HepG2 (cell line): ENCODE data around the gene P2RY6. TPM values are rescaled to one million over a fixed set of nuclear protein-coding genes. Genes with fewer than 3 reads are reported as not detected.

Experiments
- ATAC-seq: fragments of 200-7000 bp; cut with Tn5 transposase; 3 replicates; pipeline ENCODE4 v1.9.1; 2020; ENCODE audit warnings: mild to moderate bottlenecking, moderate library complexity
- BruUV-seq: library from RNA; stranded (reverse); fragments of 400-500 nt; replicated peaks from 2 replicates; lab custom pipeline; 2021; lab: Mats Ljungman, UMichigan
- CTCF ChIA-PET: fragments of 300-600 bp; formaldehyde crosslinking; extraction: SDS; loops from one replicate; lab custom pipeline; 2021; ENCODE audit warnings: low total read pairs, inconsistent platforms, low intra/inter-chr PET ratio; lab: Yijun Ruan, JAX
- POLR2A ChIA-PET: fragments of 350-600 bp; sonication (Branson Sonifier 250); formaldehyde crosslinking; loops from one replicate; lab custom pipeline; 2020; ENCODE audit warnings: antibody characterized with exemption, inconsistent platforms; lab: Yijun Ruan, JAX
- DNase-seq: peaks from one replicate; pipeline ENCODE4 v3.0.0-alpha.2; 2015; ENCODE audit warnings: low spot score
- FAIRE-seq: peaks from 3 replicates; lab custom pipeline; 2011; peaks lifted over from hg19 to GRCh38; lab: Jason Lieb, UNC
- H2AFZ ChIP-seq: one replicate; pipeline ENCODE4 v1.6.1; 2011; ENCODE audit warnings: low read length, inconsistent platforms
- H3K27ac ChIP-seq: fragments of 300-600 bp; 3 replicates; pipeline ENCODE4 v1.8.0; 2011; ENCODE audit warnings: mixed run types, mild to moderate bottlenecking, mixed read lengths, low read length, inconsistent platforms; ENCODE audit not compliant: insufficient read depth; ENCODE audit errors: extremely low read length
- H3K27me3 ChIP-seq, 2 experiments: fragments of 200-600 bp in 1 of 2; 2 replicates in 1 of 2; 3 replicates in 1 of 2; pipeline versions ENCODE4 v1.6.0 to v1.8.0; 2011; ENCODE audit warnings: low read length in 2 of 2, mild to moderate bottlenecking in 2 of 2, moderate library complexity in 2 of 2, inconsistent platforms in 1 of 2; ENCODE audit not compliant: insufficient read depth in 2 of 2, control insufficient read depth in 1 of 2
- H3K36me3 ChIP-seq, 2 experiments: fragments of 200-600 bp in 1 of 2; replicated peaks in 1 of 2; 2 replicates in 1 of 2; 3 replicates in 1 of 2; pipeline versions ENCODE4 v1.5.1 to v1.8.0; 2011; ENCODE audit warnings: low read length in 2 of 2, inconsistent platforms in 1 of 2; ENCODE audit not compliant: insufficient read depth in 2 of 2, control insufficient read depth in 1 of 2
- H3K4me1 ChIP-seq: 2 replicates; pipeline ENCODE4 v1.5.1; 2012; ENCODE audit warnings: low read length, inconsistent platforms; ENCODE audit not compliant: insufficient read depth
- H3K4me2 ChIP-seq: 2 replicates; pipeline ENCODE4 v1.6.0; 2011; ENCODE audit warnings: low read depth, low read length, inconsistent platforms
- H3K4me3 ChIP-seq, 3 experiments: fragments of 200-600 bp in 1 of 3; sonication (generic), shearing (Covaris generic) in 1 of 3; replicated peaks in 1 of 3; 2 replicates each; pipeline ENCODE4 v1.5.1; 2011 to 2016; ENCODE audit warnings: low read length in 3 of 3, inconsistent platforms in 2 of 3, low read depth in 2 of 3, mild to moderate bottlenecking in 2 of 3, control low read depth in 1 of 3, mixed read lengths in 1 of 3; ENCODE audit not compliant: insufficient read depth in 1 of 3
- H3K79me2 ChIP-seq: one replicate; pipeline ENCODE4 v1.6.1; 2011; ENCODE audit warnings: low read length, inconsistent platforms; ENCODE audit not compliant: insufficient read depth
- H3K9ac ChIP-seq: 2 replicates; pipeline ENCODE4 v1.6.0; 2011; ENCODE audit warnings: mild to moderate bottlenecking, low read depth, low read length, inconsistent platforms; ENCODE audit not compliant: insufficient read depth
- H3K9me3 ChIP-seq: 2 replicates; pipeline ENCODE4 v1.5.1; 2012; ENCODE audit warnings: mild to moderate bottlenecking, low read length
- H4K20me1 ChIP-seq: 2 replicates; pipeline ENCODE4 v1.6.0; 2011; ENCODE audit warnings: inconsistent platforms, mild to moderate bottlenecking, low read length, moderate library complexity; ENCODE audit not compliant: insufficient read depth
- ADNP ChIP-seq: sonication (generic); formaldehyde crosslinking; IDR thresholded peaks from 2 replicates; pipeline ENCODE4 v1.4.0; 2020; ENCODE audit warnings: missing genetic modification reagents
- HHEX ChIP-seq: IDR thresholded peaks from 2 replicates; pipeline ENCODE4 v1.6.1; 2016; ENCODE audit warnings: control low read depth
- NFIB ChIP-seq: sonication (generic); formaldehyde crosslinking; IDR thresholded peaks from 2 replicates; pipeline ENCODE4 v1.9.0; 2021; ENCODE audit warnings: missing genetic modification reagents, mild to moderate bottlenecking, borderline replicate concordance
- NR1H2 ChIP-seq: sonication (generic); formaldehyde crosslinking; IDR thresholded peaks from 2 replicates; pipeline ENCODE4 v1.8.1; 2022; ENCODE audit warnings: low read depth, missing genetic modification reagents, borderline replicate concordance
- PHF8 ChIP-seq: sonication (generic); formaldehyde crosslinking; IDR thresholded peaks from 2 replicates; pipeline ENCODE4 v1.5.0; 2020; ENCODE audit warnings: missing genetic modification reagents
- PITX1 ChIP-seq: sonication (generic); formaldehyde crosslinking; IDR thresholded peaks from 2 replicates; pipeline ENCODE4 v1.5.1; 2020; ENCODE audit warnings: mild to moderate bottlenecking, missing genetic modification reagents
- SCMH1 ChIP-seq: sonication (generic); formaldehyde crosslinking; IDR thresholded peaks from 2 replicates; pipeline ENCODE4 v1.9.0; 2021; ENCODE audit warnings: missing genetic modification reagents, mild to moderate bottlenecking, borderline replicate concordance
- SOX6 ChIP-seq, 2 experiments: fragments of 450-650 bp in 1 of 2; sonication (generic) in 1 of 2; formaldehyde crosslinking in 1 of 2; IDR thresholded peaks; 2 replicates each; pipeline versions ENCODE4 v1.4.0 to v1.6.1; 2017 to 2020; ENCODE audit warnings: antibody characterized with exemption in 1 of 2, mild to moderate bottlenecking in 1 of 2, missing genetic modification reagents in 1 of 2
- SP4 ChIP-seq: sonication (generic); formaldehyde crosslinking; IDR thresholded peaks from 2 replicates; pipeline ENCODE4 v1.8.1; 2023; ENCODE audit warnings: mild to moderate bottlenecking, missing genetic modification reagents
- ZNF121 ChIP-seq: sonication (generic); formaldehyde crosslinking; IDR thresholded peaks from 2 replicates; pipeline ENCODE4 v1.5.0; 2020; ENCODE audit warnings: mild to moderate bottlenecking, missing genetic modification reagents
- ZNF567 ChIP-seq: sonication (generic); formaldehyde crosslinking; IDR thresholded peaks from 2 replicates; pipeline ENCODE4 v1.8.1; 2023; ENCODE audit warnings: mild to moderate bottlenecking, missing genetic modification reagents, borderline replicate concordance
- ZNF670 ChIP-seq: sonication (generic); formaldehyde crosslinking; IDR thresholded peaks from 2 replicates; pipeline ENCODE4 v1.8.0; 2022; ENCODE audit warnings: mild to moderate bottlenecking, missing genetic modification reagents, borderline replicate concordance
- WGBS: methylation state at CpG from one replicate; pipeline ENCODE4 v1.1.6; 2017; ENCODE audit warnings: low lambda C conversion rate; 5-methylcytosine and 5-hydroxymethylcytosine counted together
- in situ Hi-C: cut with HindIII; loops from 2 replicates; pipeline ENCODE4 v1.10.0; 2017; ENCODE audit warnings: low pct_unique_long_range_greater_than_20kb; ENCODE audit not compliant: extremely low pct_ligation_motif_present
- intact Hi-C: fragments of 100-400 bp; cut with micrococcal nuclease; formaldehyde crosslinking; loops from one replicate; pipeline ENCODE4 v1.10.0; 2022; ENCODE audit not compliant: unreplicated experiment
- polyA plus RNA-seq, 8 experiments: library from polyadenylated mRNA; depleted of rRNA in 3 of 8; stranded (reverse) in 7 of 8; unstranded in 1 of 8; fragments of >200 nt; fragmentation: Illumina TruSeq in 4 of 8; extraction: Trizol in 4 of 8; gene quantifications; 2 replicates each; pipeline versions ENCODE4 v1.2.1 to v1.2.3, GENCODE V29; 2011 to 2016; ENCODE audit warnings: low read depth in 4 of 8, missing spikeins in 1 of 8, mixed read lengths in 1 of 8; ENCODE audit not compliant: insufficient read depth in 1 of 8
- total RNA-seq, 5 experiments: library from RNA; depleted of rRNA; stranded (reverse); fragments of >200 nt; fragmentation: Illumina TruSeq; extraction: Trizol; gene quantifications; 2 replicates each; pipeline ENCODE4 v1.2.3, GENCODE V29; 2016; ENCODE audit warnings: low read depth in 1 of 5
- TF ChIP-seq, protein P1 (sequence below): sonication (generic); formaldehyde crosslinking; IDR thresholded peaks from 2 replicates; pipeline ENCODE4 v1.4.0; 2020; ENCODE audit warnings: missing genetic modification reagents, borderline replicate concordance
- TF ChIP-seq, protein P2 (sequence below): sonication (generic); formaldehyde crosslinking; IDR thresholded peaks from 2 replicates; pipeline ENCODE4 v1.4.0; 2020; ENCODE audit warnings: missing genetic modification reagents
- TF ChIP-seq, protein P3 (sequence below): conservative IDR thresholded peaks from 2 replicates; pipeline ENCODE4 v1.6.1; 2018; ENCODE audit warnings: missing genetic modification reagents

The P2RY6 gene
- total and polyA plus RNA-seq, 2 of the 13 experiments (the other 11 are each of a cell fraction or from before 2014, with no cell fraction given), result 0.09 to 0.29 TPM

DNA sequence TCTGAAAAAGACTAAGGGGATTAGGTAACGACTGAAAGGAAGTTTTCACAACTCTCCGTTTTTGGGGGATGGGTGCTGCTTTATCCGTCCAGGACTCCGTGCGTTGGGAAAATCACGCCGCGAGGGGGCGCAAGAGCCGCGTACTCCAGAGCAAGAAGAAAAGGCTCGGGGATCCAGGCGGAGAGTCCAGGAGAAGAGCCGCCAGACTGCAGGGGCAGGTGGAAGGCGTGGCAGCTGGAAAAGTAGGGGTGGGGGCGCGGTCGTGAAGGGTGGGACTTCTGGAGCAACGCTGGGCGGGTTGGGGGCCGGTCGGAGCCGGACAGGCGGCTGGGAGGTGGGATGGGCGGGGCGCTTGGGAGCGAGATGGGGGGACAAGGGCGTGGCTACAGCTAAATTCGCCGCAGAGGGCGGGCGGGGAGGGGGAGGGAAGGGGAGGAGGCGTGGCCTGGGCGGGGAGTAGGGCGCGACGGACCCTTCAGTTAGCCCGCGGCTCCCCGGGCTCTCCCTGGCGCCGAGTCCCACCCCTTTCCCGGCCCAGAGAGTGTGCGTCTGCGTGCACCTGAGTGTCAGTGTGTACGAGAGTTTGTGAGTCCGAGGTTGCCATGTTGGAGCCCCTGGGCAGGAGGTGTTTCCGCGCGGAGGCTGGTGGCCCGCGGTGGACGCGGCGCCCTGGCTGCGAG lies 35.3 kb downstream of the P2RY6 start:
- Histone ChIP-seq H3K4me3 (peak overlapping the region; percentile 82 to 86 (median 85)), H3K9ac (peak overlapping the region; percentile 93), H3K4me2 (peak overlapping the region; percentile 96), H3K36me3 (no peaks in the 10 kb centered on the region; a peak in 1 of 5 replicates), H3K27me3 (peaks cover 0 to 4% of the 10 kb centered on the region in 2 experiments; a peak in 2 of 5 replicates), H3K27ac (peak overlapping the region; percentile 99), H3K9me3 (no peaks in the 10 kb centered on the region), H3K79me2 (peaks cover 30% of the 10 kb centered on the region), H4K20me1 (peaks cover under 1% of the 10 kb centered on the region; the same call in 1 of the 2 replicates), H2AFZ (peak overlapping the region; percentile 58), H3K4me1 (peaks cover 44% of the 10 kb centered on the region)
- FAIRE-seq, result peak; percentile 81
- no TSS peak for BruUV-seq
- peak; percentile 95 for DNase-seq
- under 1% methylated on average over 27 of the region's 56 CpGs for WGBS
- CTCF ChIA-PET, result interaction anchor here (0.7 to 2.9 kb wide), 9 partner anchors 16 to 86 kb away, joined by 3 to 90 read pairs (median 3); no protein-coding TSS in a partner anchor
- intact Hi-C loops, result loop anchor here (1.0 kb wide), 3 partner anchors 24 to 86 kb away; no protein-coding TSS in a partner anchor
- ATAC-seq, result peak; percentile 70
- in situ Hi-C loops, result loop anchor here (5.0 kb wide), 1 partner anchor 35 kb away; no protein-coding TSS in a partner anchor
- POLR2A ChIA-PET, result interaction anchor here (0.6 to 6.2 kb wide), 19 partner anchors 9 to 1265 kb away, joined by 3 to 205 read pairs (median 5); partner anchors contain the start of gene P2RY6
- TF ChIP-seq, protein P1, sequence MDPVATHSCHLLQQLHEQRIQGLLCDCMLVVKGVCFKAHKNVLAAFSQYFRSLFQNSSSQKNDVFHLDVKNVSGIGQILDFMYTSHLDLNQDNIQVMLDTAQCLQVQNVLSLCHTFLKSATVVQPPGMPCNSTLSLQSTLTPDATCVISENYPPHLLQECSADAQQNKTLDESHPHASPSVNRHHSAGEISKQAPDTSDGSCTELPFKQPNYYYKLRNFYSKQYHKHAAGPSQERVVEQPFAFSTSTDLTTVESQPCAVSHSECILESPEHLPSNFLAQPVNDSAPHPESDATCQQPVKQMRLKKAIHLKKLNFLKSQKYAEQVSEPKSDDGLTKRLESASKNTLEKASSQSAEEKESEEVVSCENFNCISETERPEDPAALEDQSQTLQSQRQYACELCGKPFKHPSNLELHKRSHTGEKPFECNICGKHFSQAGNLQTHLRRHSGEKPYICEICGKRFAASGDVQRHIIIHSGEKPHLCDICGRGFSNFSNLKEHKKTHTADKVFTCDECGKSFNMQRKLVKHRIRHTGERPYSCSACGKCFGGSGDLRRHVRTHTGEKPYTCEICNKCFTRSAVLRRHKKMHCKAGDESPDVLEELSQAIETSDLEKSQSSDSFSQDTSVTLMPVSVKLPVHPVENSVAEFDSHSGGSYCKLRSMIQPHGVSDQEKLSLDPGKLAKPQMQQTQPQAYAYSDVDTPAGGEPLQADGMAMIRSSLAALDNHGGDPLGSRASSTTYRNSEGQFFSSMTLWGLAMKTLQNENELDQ, result no peak
- TF ChIP-seq NFIB (CRISPR knock-in tag) (no peak), SP4 (CRISPR knock-in tag) (no peak), PITX1 (CRISPR knock-in tag) (no peak; the same call in 1 of the 2 replicates), HHEX (CRISPR knock-in tag) (no peak), SCMH1 (CRISPR knock-in tag) (no peak), ZNF670 (CRISPR knock-in tag) (peak; percentile 53; the same call in 1 of the 2 replicates), PHF8 (CRISPR knock-in tag) (peak; percentile 67), NR1H2 (no peak), SOX6 (IDR thresholded peaks at IDR 0.05) (no peak), SOX6 (CRISPR knock-in tag; IDR thresholded peaks at IDR 0.05) (peak; percentile 58), ADNP (no peak), ZNF567 (CRISPR knock-in tag) (no peak), ZNF121 (CRISPR knock-in tag) (no peak)
- TF ChIP-seq, protein P2, sequence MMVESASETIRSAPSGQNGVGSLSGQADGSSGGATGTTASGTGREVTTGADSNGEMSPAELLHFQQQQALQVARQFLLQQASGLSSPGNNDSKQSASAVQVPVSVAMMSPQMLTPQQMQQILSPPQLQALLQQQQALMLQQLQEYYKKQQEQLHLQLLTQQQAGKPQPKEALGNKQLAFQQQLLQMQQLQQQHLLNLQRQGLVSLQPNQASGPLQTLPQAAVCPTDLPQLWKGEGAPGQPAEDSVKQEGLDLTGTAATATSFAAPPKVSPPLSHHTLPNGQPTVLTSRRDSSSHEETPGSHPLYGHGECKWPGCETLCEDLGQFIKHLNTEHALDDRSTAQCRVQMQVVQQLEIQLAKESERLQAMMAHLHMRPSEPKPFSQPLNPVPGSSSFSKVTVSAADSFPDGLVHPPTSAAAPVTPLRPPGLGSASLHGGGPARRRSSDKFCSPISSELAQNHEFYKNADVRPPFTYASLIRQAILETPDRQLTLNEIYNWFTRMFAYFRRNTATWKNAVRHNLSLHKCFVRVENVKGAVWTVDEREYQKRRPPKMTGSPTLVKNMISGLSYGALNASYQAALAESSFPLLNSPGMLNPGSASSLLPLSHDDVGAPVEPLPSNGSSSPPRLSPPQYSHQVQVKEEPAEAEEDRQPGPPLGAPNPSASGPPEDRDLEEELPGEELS (CRISPR knock-in tag), result no peak; the same call in 1 of the 2 replicates
- TF ChIP-seq, protein P3, sequence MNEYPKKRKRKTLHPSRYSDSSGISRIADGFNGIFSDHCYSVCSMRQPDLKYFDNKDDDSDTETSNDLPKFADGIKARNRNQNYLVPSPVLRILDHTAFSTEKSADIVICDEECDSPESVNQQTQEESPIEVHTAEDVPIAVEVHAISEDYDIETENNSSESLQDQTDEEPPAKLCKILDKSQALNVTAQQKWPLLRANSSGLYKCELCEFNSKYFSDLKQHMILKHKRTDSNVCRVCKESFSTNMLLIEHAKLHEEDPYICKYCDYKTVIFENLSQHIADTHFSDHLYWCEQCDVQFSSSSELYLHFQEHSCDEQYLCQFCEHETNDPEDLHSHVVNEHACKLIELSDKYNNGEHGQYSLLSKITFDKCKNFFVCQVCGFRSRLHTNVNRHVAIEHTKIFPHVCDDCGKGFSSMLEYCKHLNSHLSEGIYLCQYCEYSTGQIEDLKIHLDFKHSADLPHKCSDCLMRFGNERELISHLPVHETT (CRISPR knock-in tag), result no peak
